ENCODE data around the gene HBG1. TPM values are rescaled to one million over a fixed set of nuclear protein-coding genes. Genes with fewer than 3 reads are reported as not detected.

The HBG1 gene
- total RNA-seq, 1 experiment from 2014 or later, result not detected

- Histone ChIP-seq H4K5ac (ENCODE audit: insufficient read length, low read depth, low read length) (no peak overlapping the region), H2BK5ac (ENCODE audit: insufficient read length, low read length) (no peak overlapping the region), H3K23me2 (ENCODE audit: insufficient read length, low read depth, low read length, poor library complexity, severe bottlenecking) (no peaks in the 10 kb centered on the region), H3K18ac (ENCODE audit: insufficient read length, low read depth, low read length) (no peak overlapping the region), H3K27me3 (ENCODE audit: insufficient read depth, low read length) (no peaks in the 10 kb centered on the region), H3K4ac (ENCODE audit: low read depth, low read length) (no peak overlapping the region), H3K4me1 (ENCODE audit: insufficient read depth, low read length) (no peaks in the 10 kb centered on the region), H3K79me1 (ENCODE audit: insufficient read depth, low read depth, low read length, poor library complexity, severe bottlenecking) (no peaks in the 10 kb centered on the region), H2AFZ (ENCODE audit: low read length) (no peak overlapping the region), H3K23ac (ENCODE audit: insufficient read length, low read depth, low read length) (no peak overlapping the region), H3T11ph (ENCODE audit: low read length) (no peak overlapping the region), H3K14ac (ENCODE audit: insufficient read depth, low read length) (no peak overlapping the region), H3K79me2 (ENCODE audit: insufficient read depth, low read length) (no peaks in the 10 kb centered on the region), H4K8ac (replicated peaks; ENCODE audit: insufficient read length, low read depth, low read length) (no peak overlapping the region), H2AK5ac (ENCODE audit: insufficient read length, low read length) (no peak overlapping the region), H3K27ac (ENCODE audit: insufficient read length, low read depth, low read length) (no peak overlapping the region), H4K20me1 (ENCODE audit: control insufficient read depth, insufficient read depth, insufficient read length) (no peaks in the 10 kb centered on the region), H3K9ac (ENCODE audit: extremely low read depth, insufficient read length, low read length) (no peak overlapping the region), H2BK20ac (ENCODE audit: low read depth, low read length, poor library complexity, severe bottlenecking) (no peak overlapping the region), H2BK12ac (ENCODE audit: insufficient read length, low read depth, low read length) (no peak overlapping the region), H4K91ac (ENCODE audit: insufficient read length, low read depth, low read length) (no peak overlapping the region), H2BK120ac (ENCODE audit: low read depth, low read length, poor library complexity, severe bottlenecking) (no peak overlapping the region), H3K56ac (ENCODE audit: insufficient read length, low read depth, low read length) (no peak overlapping the region), H3K9me3 (ENCODE audit: control insufficient read depth, low read depth, low read length) (no peaks in the 10 kb centered on the region), H2BK15ac (ENCODE audit: low read depth, low read length) (no peak overlapping the region), H3K4me2 (ENCODE audit: insufficient read depth, insufficient read length, low read length) (no peak overlapping the region)
- Mint-ChIP-seq H3K4me3 (no peak overlapping the region), H3K36me3 (ENCODE audit: insufficient read depth in 1 of 3, low read depth in 3 of 3) (no peaks in the 10 kb centered on the region), H3K4me1 (no peaks in the 10 kb centered on the region), H3K27me3 (ENCODE audit: low read depth) (peaks cover 5% of the 10 kb centered on the region), H3K27ac (no peak overlapping the region), H3K9me3 (no peaks in the 10 kb centered on the region)
- no peak for DNase-seq
- WGBS (ENCODE audit: extremely low coverage, insufficient read length, low lambda C conversion rate), result no CpG with 5 or more reads among the region's 6 CpGs
- TF ChIP-seq CTCF (conservative IDR thresholded peaks at IDR 0.05), result no peak
These were observed 2.7 kb downstream of the HBG1 start for GRCh38 chr11:5246772-5247471.
